ENCODE data around the gene ARAF.

The ARAF gene

DNA sequence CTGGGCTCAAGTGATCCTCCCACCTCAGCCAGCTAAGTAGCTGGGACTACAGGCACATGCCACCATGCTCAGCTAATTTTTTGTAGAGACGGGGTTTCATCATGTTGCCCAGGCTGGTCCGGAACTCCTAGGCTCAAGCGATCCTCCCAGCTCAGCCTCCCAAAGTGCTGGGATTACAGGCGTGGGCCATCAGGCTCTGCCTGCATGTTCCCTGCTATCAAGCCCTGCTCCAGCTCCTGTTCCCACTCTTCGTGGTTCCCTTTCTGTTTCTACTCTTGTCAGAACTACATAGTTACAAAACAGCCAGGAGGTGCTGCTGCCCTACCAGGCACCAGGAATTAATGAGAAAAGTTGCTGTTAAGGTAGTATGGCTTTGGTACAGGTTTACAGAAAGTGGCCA is 30.0 kb downstream of the ARAF start:
- Histone ChIP-seq H4K20me1 (ENCODE audit: insufficient read depth, low read length) (no peaks in the 10 kb centered on the region), H3K27ac (ENCODE audit: low read length) (no peak overlapping the region), H2AFZ (ENCODE audit: low read depth, low read length) (no peak overlapping the region), H3K79me2 (ENCODE audit: low read length) (no peaks in the 10 kb centered on the region), H3K9ac (ENCODE audit: low read length) (no peak overlapping the region), H3K9me3 (ENCODE audit: insufficient read depth, low read length) (no peaks in the 10 kb centered on the region), H3K4me3 (ENCODE audit: low read length) (no peak overlapping the region), H3K36me3 (replicated peaks; ENCODE audit: low read depth, low read length) (no peaks in the 10 kb centered on the region), H3K4me1 (ENCODE audit: low read length) (no peaks in the 10 kb centered on the region), H3K27me3 (ENCODE audit: low read depth, low read length) (no peaks in the 10 kb centered on the region), H3K4me2 (ENCODE audit: low read length) (no peak overlapping the region)
- TF ChIP-seq EZH2phosphoT487 (IDR thresholded peaks at IDR 0.05; ENCODE audit: low read depth): no peak
- TF ChIP-seq, protein P1, sequence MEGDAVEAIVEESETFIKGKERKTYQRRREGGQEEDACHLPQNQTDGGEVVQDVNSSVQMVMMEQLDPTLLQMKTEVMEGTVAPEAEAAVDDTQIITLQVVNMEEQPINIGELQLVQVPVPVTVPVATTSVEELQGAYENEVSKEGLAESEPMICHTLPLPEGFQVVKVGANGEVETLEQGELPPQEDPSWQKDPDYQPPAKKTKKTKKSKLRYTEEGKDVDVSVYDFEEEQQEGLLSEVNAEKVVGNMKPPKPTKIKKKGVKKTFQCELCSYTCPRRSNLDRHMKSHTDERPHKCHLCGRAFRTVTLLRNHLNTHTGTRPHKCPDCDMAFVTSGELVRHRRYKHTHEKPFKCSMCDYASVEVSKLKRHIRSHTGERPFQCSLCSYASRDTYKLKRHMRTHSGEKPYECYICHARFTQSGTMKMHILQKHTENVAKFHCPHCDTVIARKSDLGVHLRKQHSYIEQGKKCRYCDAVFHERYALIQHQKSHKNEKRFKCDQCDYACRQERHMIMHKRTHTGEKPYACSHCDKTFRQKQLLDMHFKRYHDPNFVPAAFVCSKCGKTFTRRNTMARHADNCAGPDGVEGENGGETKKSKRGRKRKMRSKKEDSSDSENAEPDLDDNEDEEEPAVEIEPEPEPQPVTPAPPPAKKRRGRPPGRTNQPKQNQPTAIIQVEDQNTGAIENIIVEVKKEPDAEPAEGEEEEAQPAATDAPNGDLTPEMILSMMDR (IDR thresholded peaks at IDR 0.05; ENCODE audit: low read depth, low read length): no peak

DNA sequence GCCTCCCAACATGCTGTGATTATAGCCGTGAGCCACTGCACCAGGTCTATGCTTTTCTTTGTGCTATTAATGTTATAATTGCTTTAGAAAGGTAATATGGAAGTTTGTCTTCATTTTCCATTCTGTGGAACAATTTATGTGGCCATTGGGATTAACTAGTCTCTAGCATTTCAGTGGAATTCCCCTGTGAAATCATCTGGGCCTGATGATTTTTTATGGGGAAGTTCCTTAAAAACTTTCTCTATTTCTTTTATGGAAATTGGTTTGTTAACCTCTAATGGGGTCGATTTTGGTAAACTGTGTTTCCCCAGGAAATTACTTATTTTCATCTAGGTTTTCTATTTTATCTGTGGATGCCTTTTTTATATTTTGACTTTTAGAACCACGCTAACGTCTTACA is 32.5 kb downstream of the ARAF start:
- Histone ChIP-seq H3K4me2 (ENCODE audit: low read length) (no peak overlapping the region), H3K27ac (ENCODE audit: low read length) (no peak overlapping the region), H3K36me3 (replicated peaks; ENCODE audit: low read depth, low read length) (no peaks in the 10 kb centered on the region), H2AFZ (ENCODE audit: low read depth, low read length) (no peak overlapping the region), H4K20me1 (ENCODE audit: insufficient read depth, low read length) (no peaks in the 10 kb centered on the region), H3K4me1 (ENCODE audit: low read length) (no peaks in the 10 kb centered on the region), H3K27me3 (ENCODE audit: low read depth, low read length) (no peaks in the 10 kb centered on the region; the same call in 1 of the 2 replicates), H3K79me2 (ENCODE audit: low read length) (no peaks in the 10 kb centered on the region), H3K9me3 (ENCODE audit: insufficient read depth, low read length) (no peaks in the 10 kb centered on the region), H3K9ac (ENCODE audit: low read length) (no peak overlapping the region), H3K4me3 (ENCODE audit: low read length) (no peak overlapping the region)
- no peak for TF ChIP-seq EZH2phosphoT487 (IDR thresholded peaks at IDR 0.05; ENCODE audit: low read depth)
- TF ChIP-seq, protein P1 (IDR thresholded peaks at IDR 0.05; ENCODE audit: low read depth, low read length): no peak

DNA sequence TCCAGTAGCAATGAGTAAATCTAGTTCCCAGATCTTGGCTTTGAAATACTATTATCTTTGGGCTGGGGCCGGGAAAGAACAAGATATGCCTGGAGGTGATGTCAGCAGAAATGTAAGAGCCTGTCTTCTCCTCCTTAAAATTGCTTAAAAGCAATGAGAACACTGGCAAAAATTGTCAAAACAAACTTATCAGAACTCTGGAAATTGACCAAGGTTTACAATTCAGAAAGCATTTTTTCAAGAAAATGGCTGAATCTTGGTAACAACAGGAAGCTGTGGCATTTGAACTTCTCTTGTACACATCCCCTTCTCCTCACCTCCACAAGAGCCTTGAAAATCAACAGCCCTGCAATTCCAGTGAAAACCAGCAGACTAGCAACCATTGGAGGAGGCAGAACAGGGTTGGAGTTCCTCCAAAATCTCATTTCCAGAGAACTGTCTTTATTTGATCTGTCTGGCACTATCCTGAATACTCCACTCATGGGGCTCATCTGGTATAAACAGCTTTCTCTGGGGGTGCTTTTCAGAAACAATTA is 34.8 kb downstream of the ARAF start:
- Histone ChIP-seq H3K27me3 (ENCODE audit: low read depth, low read length) (no peaks in the 10 kb centered on the region; the same call in 1 of the 2 replicates), H3K79me2 (ENCODE audit: low read length) (no peaks in the 10 kb centered on the region), H3K27ac (ENCODE audit: low read length) (no peak overlapping the region), H3K4me3 (ENCODE audit: low read length) (no peak overlapping the region), H2AFZ (ENCODE audit: low read depth, low read length) (no peak overlapping the region), H3K4me2 (ENCODE audit: low read length) (no peak overlapping the region), H3K9ac (ENCODE audit: low read length) (no peak overlapping the region), H3K36me3 (replicated peaks; ENCODE audit: low read depth, low read length) (no peaks in the 10 kb centered on the region), H3K9me3 (ENCODE audit: insufficient read depth, low read length) (no peaks in the 10 kb centered on the region), H3K4me1 (ENCODE audit: low read length) (no peaks in the 10 kb centered on the region), H4K20me1 (ENCODE audit: insufficient read depth, low read length) (no peaks in the 10 kb centered on the region)
- TF ChIP-seq, protein P1 (IDR thresholded peaks at IDR 0.05; ENCODE audit: low read depth, low read length): no peak
- no peak for TF ChIP-seq EZH2phosphoT487 (IDR thresholded peaks at IDR 0.05; ENCODE audit: low read depth)

DNA sequence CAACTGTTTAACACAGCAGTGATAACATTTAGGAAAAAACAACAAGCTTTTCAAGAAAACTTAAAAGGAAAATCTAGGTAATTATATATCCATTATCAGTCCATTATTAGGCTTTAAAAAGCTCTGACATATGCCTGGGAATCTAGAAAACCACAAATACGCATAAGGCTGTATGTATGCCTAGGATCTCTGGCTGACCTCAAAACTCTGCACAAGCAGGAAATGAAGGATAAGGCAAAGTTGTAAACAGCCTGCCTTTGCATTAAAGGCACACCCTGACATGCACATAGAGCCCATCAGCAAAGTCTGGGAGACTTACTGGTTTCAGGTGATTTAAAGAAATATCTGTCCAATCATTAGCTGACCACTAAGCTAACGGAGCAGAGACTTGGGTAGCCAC is 35.3 kb downstream of the ARAF start:
- H3K9me3 ChIP-seq (ENCODE audit: insufficient read depth, low read length): no peaks in the 10 kb centered on the region
- no peak overlapping the region for H3K27ac ChIP-seq (ENCODE audit: low read length)
- TF ChIP-seq EZH2phosphoT487 (IDR thresholded peaks at IDR 0.05; ENCODE audit: low read depth): no peak
- TF ChIP-seq, protein P1 (IDR thresholded peaks at IDR 0.05; ENCODE audit: low read depth, low read length): no peak

More for the DNA sequence above, 35.3 kb downstream of the ARAF start:
- Histone ChIP-seq H3K4me1 (ENCODE audit: low read length) (no peaks in the 10 kb centered on the region), H3K4me2 (ENCODE audit: low read length) (no peak overlapping the region), H3K79me2 (ENCODE audit: low read length) (no peaks in the 10 kb centered on the region), H2AFZ (ENCODE audit: low read depth, low read length) (no peak overlapping the region), H4K20me1 (ENCODE audit: insufficient read depth, low read length) (no peaks in the 10 kb centered on the region), H3K4me3 (ENCODE audit: low read length) (no peak overlapping the region), H3K9ac (ENCODE audit: low read length) (no peak overlapping the region), H3K27me3 (ENCODE audit: low read depth, low read length) (no peaks in the 10 kb centered on the region; the same call in 1 of the 2 replicates), H3K36me3 (replicated peaks; ENCODE audit: low read depth, low read length) (no peaks in the 10 kb centered on the region)
